ENCODE data around the gene PLOD3.

PLOD3 gene

DNA sequence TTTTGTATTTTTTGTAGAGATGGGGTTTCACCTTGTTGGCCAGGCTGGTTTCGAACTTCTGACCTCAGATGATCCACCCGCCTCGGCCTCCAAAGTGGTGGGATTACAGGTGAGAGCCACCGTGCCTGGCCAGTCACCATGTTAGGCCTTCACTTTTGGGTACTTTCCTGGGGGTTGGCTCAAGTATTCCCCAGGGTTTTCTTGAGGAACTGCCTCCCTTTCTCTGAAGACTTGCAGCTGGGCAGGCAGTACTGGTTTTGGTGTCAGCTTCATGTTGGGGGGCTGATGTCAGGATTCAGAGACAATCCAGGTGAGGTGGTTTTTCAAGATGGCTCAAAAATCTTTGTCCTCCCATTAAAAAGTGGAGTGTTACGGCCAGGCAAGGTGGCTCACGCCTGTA is 8.3 kb upstream of the PLOD3 start:
- Histone ChIP-seq H3K4me2 (ENCODE audit: low read length) (no peak overlapping the region), H4K20me1 (ENCODE audit: insufficient read depth, low read length) (no peaks in the 10 kb centered on the region), H3K9me3 (ENCODE audit: low read length) (no peaks in the 10 kb centered on the region), H3K27ac (ENCODE audit: low read depth, low read length, poor library complexity, severe bottlenecking) (no peak overlapping the region), H3K4me3 (ENCODE audit: low read depth, low read length, poor library complexity, severe bottlenecking) (no peak overlapping the region), H3K9ac (ENCODE audit: low read length) (no peak overlapping the region), H3K79me2 (ENCODE audit: insufficient read depth, low read length) (no peaks in the 10 kb centered on the region), H3K4me1 (ENCODE audit: insufficient read depth, low read length, severe bottlenecking) (peaks cover 10% of the 10 kb centered on the region), H3K36me3 (ENCODE audit: insufficient read depth, low read length) (peaks cover 44% of the 10 kb centered on the region), H3K9me2 (ENCODE audit: low read depth, low read length) (no peaks in the 10 kb centered on the region), H3K27me3 (ENCODE audit: insufficient read depth, low read length) (no peaks in the 10 kb centered on the region), H2AFZ (ENCODE audit: low read length) (no peak overlapping the region), H3F3A (ENCODE audit: insufficient read depth, low read length) (no peaks in the 10 kb centered on the region)
- TF ChIP-seq, protein P1, sequence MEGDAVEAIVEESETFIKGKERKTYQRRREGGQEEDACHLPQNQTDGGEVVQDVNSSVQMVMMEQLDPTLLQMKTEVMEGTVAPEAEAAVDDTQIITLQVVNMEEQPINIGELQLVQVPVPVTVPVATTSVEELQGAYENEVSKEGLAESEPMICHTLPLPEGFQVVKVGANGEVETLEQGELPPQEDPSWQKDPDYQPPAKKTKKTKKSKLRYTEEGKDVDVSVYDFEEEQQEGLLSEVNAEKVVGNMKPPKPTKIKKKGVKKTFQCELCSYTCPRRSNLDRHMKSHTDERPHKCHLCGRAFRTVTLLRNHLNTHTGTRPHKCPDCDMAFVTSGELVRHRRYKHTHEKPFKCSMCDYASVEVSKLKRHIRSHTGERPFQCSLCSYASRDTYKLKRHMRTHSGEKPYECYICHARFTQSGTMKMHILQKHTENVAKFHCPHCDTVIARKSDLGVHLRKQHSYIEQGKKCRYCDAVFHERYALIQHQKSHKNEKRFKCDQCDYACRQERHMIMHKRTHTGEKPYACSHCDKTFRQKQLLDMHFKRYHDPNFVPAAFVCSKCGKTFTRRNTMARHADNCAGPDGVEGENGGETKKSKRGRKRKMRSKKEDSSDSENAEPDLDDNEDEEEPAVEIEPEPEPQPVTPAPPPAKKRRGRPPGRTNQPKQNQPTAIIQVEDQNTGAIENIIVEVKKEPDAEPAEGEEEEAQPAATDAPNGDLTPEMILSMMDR (IDR thresholded peaks at IDR 0.05; ENCODE audit: low read length): no peak
- TF ChIP-seq EZH2 (IDR thresholded peaks at IDR 0.05; ENCODE audit: borderline replicate concordance, low read length): no peak

DNA sequence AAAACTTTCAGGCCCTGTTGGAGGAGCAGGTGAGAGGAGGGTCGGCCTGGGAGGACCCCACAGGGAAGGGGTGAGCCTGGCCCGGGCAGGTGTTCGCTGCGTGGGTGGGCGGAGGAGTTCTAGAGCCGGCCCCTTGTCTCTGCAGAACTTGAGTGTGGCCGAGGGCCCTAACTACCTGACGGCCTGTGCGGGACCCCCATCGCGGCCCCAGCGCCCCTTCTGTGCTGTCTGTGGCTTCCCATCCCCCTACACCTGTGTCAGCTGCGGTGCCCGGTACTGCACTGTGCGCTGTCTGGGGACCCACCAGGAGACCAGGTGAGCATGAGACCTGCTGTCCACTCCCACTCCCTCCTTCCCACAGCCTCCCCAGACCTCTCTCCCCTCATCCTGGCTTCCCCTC is 6.1 kb upstream of the PLOD3 start:
- H3K27me3 ChIP-seq (ENCODE audit: insufficient read depth, low read length): no peaks in the 10 kb centered on the region
- no peaks in the 10 kb centered on the region; the same call in 1 of the 2 replicates for H3K79me2 ChIP-seq (ENCODE audit: insufficient read depth, low read length)
- H3K9me2 ChIP-seq (ENCODE audit: low read depth, low read length): no peaks in the 10 kb centered on the region
- no peak overlapping the region for H3K9ac ChIP-seq (ENCODE audit: low read length)
- TF ChIP-seq EZH2 (IDR thresholded peaks at IDR 0.05; ENCODE audit: borderline replicate concordance, low read length): no peak
- TF ChIP-seq, protein P1 (IDR thresholded peaks at IDR 0.05; ENCODE audit: low read length): no peak
- H3K4me3 ChIP-seq (ENCODE audit: low read depth, low read length, poor library complexity, severe bottlenecking): no peak overlapping the region
- H3K4me2 ChIP-seq (ENCODE audit: low read length): no peak overlapping the region
- H3K36me3 ChIP-seq (ENCODE audit: insufficient read depth, low read length): peaks cover 44% of the 10 kb centered on the region
- no peak overlapping the region for H2AFZ ChIP-seq (ENCODE audit: low read length)
- peaks cover 19% of the 10 kb centered on the region for H3K4me1 ChIP-seq (ENCODE audit: insufficient read depth, low read length, severe bottlenecking)
- no peaks in the 10 kb centered on the region for H4K20me1 ChIP-seq (ENCODE audit: insufficient read depth, low read length)
- H3K27ac ChIP-seq (ENCODE audit: low read depth, low read length, poor library complexity, severe bottlenecking): no peak overlapping the region
- no peaks in the 10 kb centered on the region for H3K9me3 ChIP-seq (ENCODE audit: low read length)
- H3F3A ChIP-seq (ENCODE audit: insufficient read depth, low read length): no peaks in the 10 kb centered on the region

DNA sequence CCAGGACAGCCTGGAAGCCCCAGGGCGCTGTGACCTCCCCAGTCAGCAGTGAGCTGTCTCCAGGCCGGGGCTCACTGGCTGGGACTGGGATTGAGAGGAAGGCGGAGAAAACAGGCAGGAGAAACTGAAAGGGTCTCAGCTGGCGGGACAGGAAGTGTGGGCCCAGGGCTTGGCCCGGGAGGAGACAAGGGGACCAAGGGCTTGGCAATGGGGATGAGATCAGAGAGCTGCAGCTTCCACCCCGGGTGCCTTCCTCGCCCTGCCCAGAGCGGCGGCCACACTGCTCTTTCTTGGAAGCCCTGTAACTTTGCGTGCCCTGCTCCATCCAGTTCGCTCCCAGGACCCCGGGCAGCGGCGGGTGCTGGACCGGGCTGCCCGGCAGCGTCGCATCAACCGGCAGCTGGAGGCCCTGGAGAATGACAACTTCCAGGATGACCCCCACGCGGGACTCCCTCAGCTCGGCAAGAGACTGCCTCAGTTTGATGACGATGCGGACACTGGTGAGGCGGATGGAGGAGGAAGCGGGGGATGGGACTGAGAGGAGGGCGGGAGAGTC is 5.0 kb upstream of the PLOD3 start:
- Histone ChIP-seq H2AFZ (ENCODE audit: low read length) (no peak overlapping the region), H3K9me2 (ENCODE audit: low read depth, low read length) (no peaks in the 10 kb centered on the region), H3F3A (ENCODE audit: insufficient read depth, low read length) (no peaks in the 10 kb centered on the region), H3K9me3 (ENCODE audit: low read length) (no peaks in the 10 kb centered on the region), H3K36me3 (ENCODE audit: insufficient read depth, low read length) (peaks cover 43% of the 10 kb centered on the region), H3K4me1 (ENCODE audit: insufficient read depth, low read length, severe bottlenecking) (peaks cover 15% of the 10 kb centered on the region), H3K4me3 (ENCODE audit: low read depth, low read length, poor library complexity, severe bottlenecking) (no peak overlapping the region), H3K79me2 (ENCODE audit: insufficient read depth, low read length) (no peaks in the 10 kb centered on the region; the same call in 1 of the 2 replicates), H3K27me3 (ENCODE audit: insufficient read depth, low read length) (no peaks in the 10 kb centered on the region), H3K9ac (ENCODE audit: low read length) (no peak overlapping the region), H3K27ac (ENCODE audit: low read depth, low read length, poor library complexity, severe bottlenecking) (no peak overlapping the region), H3K4me2 (ENCODE audit: low read length) (no peak overlapping the region), H4K20me1 (ENCODE audit: insufficient read depth, low read length) (no peaks in the 10 kb centered on the region)
- TF ChIP-seq EZH2 (IDR thresholded peaks at IDR 0.05; ENCODE audit: borderline replicate concordance, low read length): no peak
- TF ChIP-seq, protein P1 (IDR thresholded peaks at IDR 0.05; ENCODE audit: low read length): no peak
